Panc1 (cell line): ENCODE measurements around the gene ELK4.

Experiments
- POLR2AphosphoS5 ChIP-seq: IDR thresholded peaks from 2 replicates; pipeline ENCODE4 v1.6.1; 2012; ENCODE audit warnings: mild to moderate bottlenecking, low read depth, low read length, moderate library complexity
- SIN3A ChIP-seq: IDR thresholded peaks from 2 replicates; pipeline ENCODE4 v1.6.1; 2012; ENCODE audit warnings: low read depth, mild to moderate bottlenecking, low read length, moderate library complexity, borderline replicate concordance; ENCODE audit not compliant: insufficient read depth
- TCF7L2 ChIP-seq: IDR thresholded peaks from 2 replicates; pipeline ENCODE4 v1.6.1; 2011; ENCODE audit warnings: mild to moderate bottlenecking, low read depth, low read length, inconsistent platforms
- TF ChIP-seq, protein P1 (sequence below): fragments of 450-650 bp; IDR thresholded peaks from 2 replicates; pipeline ENCODE4 v1.5.1; 2017; ENCODE audit warnings: mild to moderate bottlenecking
- TF ChIP-seq, protein P2 (sequence below), 2 experiments: IDR thresholded peaks; 2 replicates each; pipeline ENCODE4 v1.6.1; 2011 to 2012; ENCODE audit warnings: low read depth in 2 of 2, control low read depth in 1 of 2, low read length in 1 of 2, mild to moderate bottlenecking in 1 of 2, moderate library complexity in 1 of 2; ENCODE audit not compliant: insufficient read depth in 1 of 2

DNA sequence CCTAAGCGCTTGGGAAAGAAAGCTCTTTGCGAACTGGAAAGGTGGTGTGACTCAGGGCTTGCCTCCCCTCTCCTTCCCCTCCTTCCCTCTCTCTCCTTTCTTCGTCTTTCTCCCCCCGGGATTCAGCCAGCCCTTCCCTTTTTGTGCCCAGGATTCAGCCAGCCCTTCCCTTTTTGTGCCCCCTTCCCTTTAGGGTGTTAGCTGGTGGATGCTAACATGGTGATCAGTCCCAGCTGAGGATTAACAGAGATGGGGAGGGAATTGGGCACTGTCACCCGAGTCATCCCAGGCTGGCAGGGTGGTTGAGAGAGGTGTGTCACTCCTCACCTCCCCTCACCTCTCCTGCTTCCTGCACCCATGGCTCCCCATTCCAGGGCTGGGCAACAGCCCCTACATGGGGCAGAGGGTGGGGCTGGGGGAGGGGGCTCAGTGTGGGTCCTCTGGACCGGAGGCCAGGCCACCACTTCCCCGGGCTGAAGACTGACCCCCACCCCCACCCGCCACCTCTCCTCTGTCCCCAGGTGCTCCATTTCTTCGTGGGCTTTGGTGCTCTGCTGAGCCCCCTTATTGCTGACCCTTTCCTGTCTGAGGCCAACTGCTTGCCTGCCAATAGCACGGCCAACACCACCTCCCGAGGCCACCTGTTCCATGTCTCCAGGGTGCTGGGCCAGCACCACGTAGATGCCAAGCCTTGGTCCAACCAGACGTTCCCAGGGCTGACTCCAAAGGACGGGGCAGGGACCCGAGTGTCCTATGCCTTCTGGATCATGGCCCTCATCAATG, 51.5 kb downstream of the ELK4 start:
- TF ChIP-seq, protein P1, sequence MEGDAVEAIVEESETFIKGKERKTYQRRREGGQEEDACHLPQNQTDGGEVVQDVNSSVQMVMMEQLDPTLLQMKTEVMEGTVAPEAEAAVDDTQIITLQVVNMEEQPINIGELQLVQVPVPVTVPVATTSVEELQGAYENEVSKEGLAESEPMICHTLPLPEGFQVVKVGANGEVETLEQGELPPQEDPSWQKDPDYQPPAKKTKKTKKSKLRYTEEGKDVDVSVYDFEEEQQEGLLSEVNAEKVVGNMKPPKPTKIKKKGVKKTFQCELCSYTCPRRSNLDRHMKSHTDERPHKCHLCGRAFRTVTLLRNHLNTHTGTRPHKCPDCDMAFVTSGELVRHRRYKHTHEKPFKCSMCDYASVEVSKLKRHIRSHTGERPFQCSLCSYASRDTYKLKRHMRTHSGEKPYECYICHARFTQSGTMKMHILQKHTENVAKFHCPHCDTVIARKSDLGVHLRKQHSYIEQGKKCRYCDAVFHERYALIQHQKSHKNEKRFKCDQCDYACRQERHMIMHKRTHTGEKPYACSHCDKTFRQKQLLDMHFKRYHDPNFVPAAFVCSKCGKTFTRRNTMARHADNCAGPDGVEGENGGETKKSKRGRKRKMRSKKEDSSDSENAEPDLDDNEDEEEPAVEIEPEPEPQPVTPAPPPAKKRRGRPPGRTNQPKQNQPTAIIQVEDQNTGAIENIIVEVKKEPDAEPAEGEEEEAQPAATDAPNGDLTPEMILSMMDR, result no peak
- no peak for TF ChIP-seq SIN3A
- no peak for TF ChIP-seq POLR2AphosphoS5
- TF ChIP-seq, protein P2, sequence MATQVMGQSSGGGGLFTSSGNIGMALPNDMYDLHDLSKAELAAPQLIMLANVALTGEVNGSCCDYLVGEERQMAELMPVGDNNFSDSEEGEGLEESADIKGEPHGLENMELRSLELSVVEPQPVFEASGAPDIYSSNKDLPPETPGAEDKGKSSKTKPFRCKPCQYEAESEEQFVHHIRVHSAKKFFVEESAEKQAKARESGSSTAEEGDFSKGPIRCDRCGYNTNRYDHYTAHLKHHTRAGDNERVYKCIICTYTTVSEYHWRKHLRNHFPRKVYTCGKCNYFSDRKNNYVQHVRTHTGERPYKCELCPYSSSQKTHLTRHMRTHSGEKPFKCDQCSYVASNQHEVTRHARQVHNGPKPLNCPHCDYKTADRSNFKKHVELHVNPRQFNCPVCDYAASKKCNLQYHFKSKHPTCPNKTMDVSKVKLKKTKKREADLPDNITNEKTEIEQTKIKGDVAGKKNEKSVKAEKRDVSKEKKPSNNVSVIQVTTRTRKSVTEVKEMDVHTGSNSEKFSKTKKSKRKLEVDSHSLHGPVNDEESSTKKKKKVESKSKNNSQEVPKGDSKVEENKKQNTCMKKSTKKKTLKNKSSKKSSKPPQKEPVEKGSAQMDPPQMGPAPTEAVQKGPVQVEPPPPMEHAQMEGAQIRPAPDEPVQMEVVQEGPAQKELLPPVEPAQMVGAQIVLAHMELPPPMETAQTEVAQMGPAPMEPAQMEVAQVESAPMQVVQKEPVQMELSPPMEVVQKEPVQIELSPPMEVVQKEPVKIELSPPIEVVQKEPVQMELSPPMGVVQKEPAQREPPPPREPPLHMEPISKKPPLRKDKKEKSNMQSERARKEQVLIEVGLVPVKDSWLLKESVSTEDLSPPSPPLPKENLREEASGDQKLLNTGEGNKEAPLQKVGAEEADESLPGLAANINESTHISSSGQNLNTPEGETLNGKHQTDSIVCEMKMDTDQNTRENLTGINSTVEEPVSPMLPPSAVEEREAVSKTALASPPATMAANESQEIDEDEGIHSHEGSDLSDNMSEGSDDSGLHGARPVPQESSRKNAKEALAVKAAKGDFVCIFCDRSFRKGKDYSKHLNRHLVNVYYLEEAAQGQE (IDR thresholded peaks at IDR 0.05; ENCODE audit: insufficient read depth in 1 of 2, low read depth in 2 of 2, low read length in 1 of 2), result no peak
- TF ChIP-seq TCF7L2, result no peak
